ENCODE measurements around the gene CHERP. TPM values are rescaled to one million over a fixed set of nuclear protein-coding genes. Genes with fewer than 3 reads are reported as not detected.

CHERP gene
- total RNA-seq, 4 donors from 2014 or later: 9.8 to 22.5 (median 12.6) TPM

GRCh38 chr19:16587833-16588823 is 45.9 kb upstream of the CHERP start:
- no peaks in the 10 kb centered on the region for H3K9me3 ChIP-seq
- TF ChIP-seq CTCF (IDR thresholded peaks at IDR 0.05) (no peak), POLR2A (IDR thresholded peaks at IDR 0.05) (no peak), EP300 (IDR thresholded peaks at IDR 0.05) (no peak)
- H3K36me3 ChIP-seq: no peaks in the 10 kb centered on the region
- WGBS, 2 donors: 29 to 44% methylated on average over 13 to 23 of the region's 26 CpGs
- peaks cover 0 to 94% (median 72%) of the 10 kb centered on the region in 4 donors for H3K4me1 ChIP-seq
- H3K27ac ChIP-seq: peak overlapping the region in 3 of 4 donors; percentile 43 to 68 (median 47)
- H3K27me3 ChIP-seq: no peaks in the 10 kb centered on the region
- DNase-seq (ENCODE audit: low spot score in 2 of 2): peak in 1 of 2 donors; percentile 36
- peak overlapping the region in 2 of 4 donors; percentile 7 to 31 for H3K4me3 ChIP-seq

- Histone ChIP-seq H3K27me3 (no peaks in the 10 kb centered on the region), H3K36me3 (no peaks in the 10 kb centered on the region), H3K4me3 (no peak overlapping the region), H3K4me1 (peaks cover 0 to 94% (median 78%) of the 10 kb centered on the region in 4 donors), H3K27ac (peak overlapping the region in 3 of 4 donors; percentile 43 to 64 (median 47)), H3K9me3 (no peaks in the 10 kb centered on the region)
- WGBS, 2 donors: 55 to 58% methylated on average over 19 of the region's 20 CpGs
- DNase-seq (ENCODE audit: low spot score in 2 of 2): peak in 1 of 2 donors; percentile 32
- no peak for TF ChIP-seq POLR2A (IDR thresholded peaks at IDR 0.05)
- TF ChIP-seq EP300 (IDR thresholded peaks at IDR 0.05): no peak
Observed at GRCh38 chr19:16586991-16587832, 45.0 kb upstream of the CHERP start.

GRCh38 chr19:16586477-16586871 is 44.2 kb upstream of the CHERP start:
- H3K27ac ChIP-seq: peak overlapping the region in 2 of 4 donors; percentile 64 to 84
- H3K9me3 ChIP-seq: no peaks in the 10 kb centered on the region
- 81 to 93% methylated on average over 9 of the region's 9 CpGs for whole genome bisulfite sequencing, 2 donors
- no peaks in the 10 kb centered on the region for H3K36me3 ChIP-seq
- peaks cover 0 to 94% (median 79%) of the 10 kb centered on the region in 4 donors for H3K4me1 ChIP-seq
- no peak for TF ChIP-seq CTCF (IDR thresholded peaks at IDR 0.05)
- TF ChIP-seq EP300 (IDR thresholded peaks at IDR 0.05): no peak
- no peak for TF ChIP-seq POLR2A (IDR thresholded peaks at IDR 0.05)
- no peaks in the 10 kb centered on the region for H3K27me3 ChIP-seq
- no peak for DNase-seq (ENCODE audit: low spot score in 2 of 2)
- H3K4me3 ChIP-seq: no peak overlapping the region

- TF ChIP-seq EP300 (IDR thresholded peaks at IDR 0.05) (no peak), CTCF (IDR thresholded peaks at IDR 0.05) (no peak), POLR2A (IDR thresholded peaks at IDR 0.05) (no peak)
- Histone ChIP-seq H3K36me3 (no peaks in the 10 kb centered on the region), H3K27me3 (no peaks in the 10 kb centered on the region), H3K4me1 (peaks cover 0 to 95% (median 79%) of the 10 kb centered on the region in 4 donors), H3K9me3 (no peaks in the 10 kb centered on the region), H3K4me3 (no peak overlapping the region), H3K27ac (peak overlapping the region in 3 of 4 donors; percentile 52 to 84 (median 64))
- 72 to 81% methylated on average over 11 of the region's 11 CpGs for WGBS, 2 donors
- DNase-seq (ENCODE audit: low spot score in 2 of 2): no peak
Observed at GRCh38 chr19:16585808-16586476, 43.7 kb upstream of the CHERP start.
